Esophagus squamous epithelium (tissue), 5 donors: Measurements from ENCODE around the gene MVK. TPM values are rescaled to one million over a fixed set of nuclear protein-coding genes. Genes with fewer than 3 reads are reported as not detected.

ENCODE experiments used
- DNase-seq: peaks from one replicate; lab custom pipeline; 2025; lab: John Stamatoyannopoulos, UW
- H3K27ac ChIP-seq, 4 donors: fragments of 200-600 bp; sonication (generic); one replicate each; pipeline ENCODE4 v1.5.1; 2016 to 2019; ENCODE audit warnings: mild to moderate bottlenecking in 1 of 4
- H3K27me3 ChIP-seq, 4 donors: fragments of 200-600 bp; sonication (generic); 1 replicate in 3 of 4; 2 replicates in 1 of 4; pipeline versions ENCODE4 v1.5.1 to v1.6.0; 2017 to 2021; ENCODE audit warnings: antibody characterized with exemption in 1 of 4
- H3K36me3 ChIP-seq, 3 donors: fragments of 200-600 bp; sonication (generic); one replicate each; pipeline ENCODE4 v1.5.1; 2016 to 2019
- H3K4me1 ChIP-seq, 3 donors: fragments of 200-600 bp; sonication (generic); one replicate each; pipeline ENCODE4 v1.5.1; 2017 to 2019
- H3K4me3 ChIP-seq, 4 donors: fragments of 200-600 bp; sonication (generic); 1 replicate in 3 of 4; 2 replicates in 1 of 4; pipeline ENCODE4 v1.5.1; 2016 to 2019; ENCODE audit warnings: mild to moderate bottlenecking in 2 of 4, moderate library complexity in 1 of 4
- H3K9me3 ChIP-seq, 3 donors: fragments of 200-600 bp; sonication (generic); one replicate each; pipeline ENCODE4 v1.5.1; 2016 to 2019
- CTCF ChIP-seq, 6 experiments: fragments of 450-650 bp in 4 of 6; fragments of 200-600 bp in 2 of 6; sonication (generic) in 2 of 6; IDR thresholded peaks; one replicate each; pipeline ENCODE4 v1.5.1; 2016 to 2019; ENCODE audit warnings: antibody characterized with exemption in 6 of 6, mild to moderate bottlenecking in 4 of 6, moderate library complexity in 4 of 6
- POLR2A ChIP-seq, 4 donors: fragments of 450-650 bp; IDR thresholded peaks; one replicate each; pipeline ENCODE4 v1.6.1; 2017; ENCODE audit warnings: antibody characterized with exemption in 4 of 4, mild to moderate bottlenecking in 4 of 4, moderate library complexity in 3 of 4
- WGBS, 2 donors: methylation state at CpG; one replicate each; pipeline ENCODE4 v1.1.5; 2018; 5-methylcytosine and 5-hydroxymethylcytosine counted together
- intact Hi-C: fragments of 100-400 bp; cut with DNase I; formaldehyde crosslinking; loops from one replicate; pipeline ENCODE4 v1.15.0; 2022
- total RNA-seq, 4 donors: library from RNA; depleted of rRNA; stranded (reverse); fragments of >200 nt; gene quantifications; one replicate each; pipeline ENCODE4 v1.1.0, GENCODE V29; 2016
- donor health status: DM: yes; HTN: yes; CAD: no.

MVK gene
- total RNA-seq, 4 donors from 2014 or later = 38.9 to 62.6 (median 46.4) TPM

DNA sequence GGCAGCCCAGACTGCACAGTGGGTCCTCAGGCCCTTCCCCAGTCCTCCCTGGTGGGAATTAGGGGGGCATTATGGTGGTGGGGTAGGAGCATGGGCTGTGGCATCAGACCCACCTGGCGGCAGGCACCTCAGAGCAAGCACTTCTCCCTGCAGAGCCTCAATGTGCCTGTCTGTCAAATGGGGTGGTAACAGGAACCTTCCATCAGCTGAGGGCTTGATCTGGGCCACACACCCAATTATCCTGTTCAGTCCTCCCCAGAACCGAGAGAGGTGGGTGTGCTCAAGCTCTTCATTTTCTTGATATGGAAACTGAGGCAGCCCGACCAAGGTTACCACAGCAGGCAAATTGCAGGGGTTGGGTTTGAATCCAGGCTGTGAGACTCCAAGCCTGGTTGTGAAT is 38.4 kb downstream of the MVK start:
- WGBS, 2 donors = 82 to 83% methylated on average over 1 to 3 of the region's 3 CpGs
- H3K27me3 ChIP-seq = peaks cover 0 to 98% (median 0%) of the 10 kb centered on the region in 4 donors

DNA sequence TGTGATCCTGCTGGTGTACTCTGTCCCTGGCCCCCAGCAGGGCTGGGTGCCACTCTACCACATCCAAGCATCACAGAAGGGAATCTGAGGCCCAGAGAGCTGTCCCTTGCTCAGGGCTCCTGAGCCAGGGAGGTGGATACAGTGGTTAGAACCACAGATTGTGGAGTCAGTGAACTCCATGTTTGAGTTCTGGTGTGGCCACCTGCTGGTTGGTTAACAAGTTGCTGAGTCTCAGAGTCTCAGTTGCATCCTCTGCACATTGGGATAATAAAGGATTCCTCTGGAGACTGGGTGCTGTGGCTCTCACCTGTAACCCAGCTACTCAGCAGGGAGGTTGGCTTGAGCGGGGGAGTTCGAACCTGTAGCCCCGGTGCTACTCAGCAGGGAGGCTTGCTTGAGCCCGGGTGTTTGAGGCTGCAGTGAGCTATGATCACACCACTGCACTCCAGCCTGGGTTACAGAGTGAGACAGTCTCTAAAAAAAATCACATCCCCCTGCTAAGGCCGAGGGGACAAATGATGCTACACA is 39.4 kb downstream of the MVK start:
- intact Hi-C loops = no loop called here
- WGBS, 2 donors = 60 to 67% methylated on average over 1 to 5 of the region's 5 CpGs
- H3K27me3 ChIP-seq = peaks cover 0 to 89% (median 0%) of the 10 kb centered on the region in 4 donors
- no peaks in the 10 kb centered on the region for H3K36me3 ChIP-seq
- H3K27ac ChIP-seq = no peak overlapping the region
- H3K9me3 ChIP-seq = no peaks in the 10 kb centered on the region
- no peaks in the 10 kb centered on the region for H3K4me1 ChIP-seq
- no peak for DNase-seq
- TF ChIP-seq CTCF (IDR thresholded peaks at IDR 0.05) (peak in 1 of 6 experiments; percentile 40), POLR2A (IDR thresholded peaks at IDR 0.05) (no peak)
- H3K4me3 ChIP-seq = no peak overlapping the region

More for the DNA sequence above, 38.4 kb downstream of the MVK start:
- TF ChIP-seq CTCF (IDR thresholded peaks at IDR 0.05) = no peak
- no peak for DNase-seq
- intact Hi-C loops = no loop called here
- H3K4me3 ChIP-seq = no peak overlapping the region
- H3K27ac ChIP-seq = no peak overlapping the region
- H3K9me3 ChIP-seq = no peaks in the 10 kb centered on the region
- peaks cover 0 to 3% (median 0%) of the 10 kb centered on the region in 3 donors for H3K4me1 ChIP-seq
- no peaks in the 10 kb centered on the region for H3K36me3 ChIP-seq

- peaks cover 0 to 85% (median 0%) of the 10 kb centered on the region in 4 donors for H3K27me3 ChIP-seq
- H3K36me3 ChIP-seq = no peaks in the 10 kb centered on the region
- H3K4me3 ChIP-seq = no peak overlapping the region
- TF ChIP-seq POLR2A (IDR thresholded peaks at IDR 0.05) (no peak), CTCF (IDR thresholded peaks at IDR 0.05) (no peak)
- H3K9me3 ChIP-seq = no peaks in the 10 kb centered on the region
- intact Hi-C loops = no loop called here
- no peak for DNase-seq
- no peak overlapping the region for H3K27ac ChIP-seq
- no peaks in the 10 kb centered on the region for H3K4me1 ChIP-seq
- 55 to 57% methylated on average over 26 of the region's 26 CpGs for WGBS, 2 donors
These were observed 40.3 kb downstream of the MVK start for GRCh38 chr12:109613649-109614455.

GRCh38 chr12:109615556-109616229 is 42.1 kb downstream of the MVK start:
- no peaks in the 10 kb centered on the region for H3K36me3 ChIP-seq
- no peaks in the 10 kb centered on the region for H3K4me1 ChIP-seq
- H3K4me3 ChIP-seq = no peak overlapping the region
- peaks cover 0 to 85% (median 0%) of the 10 kb centered on the region in 4 donors for H3K27me3 ChIP-seq
- TF ChIP-seq CTCF (IDR thresholded peaks at IDR 0.05) (no peak), POLR2A (IDR thresholded peaks at IDR 0.05) (no peak)
- intact Hi-C loops = no loop called here
- no peak for DNase-seq
- no peak overlapping the region for H3K27ac ChIP-seq
- 49 to 60% methylated on average over 13 to 14 of the region's 14 CpGs for WGBS, 2 donors
- H3K9me3 ChIP-seq = no peaks in the 10 kb centered on the region

GRCh38 chr12:109617491-109617890 is 43.9 kb downstream of the MVK start:
- Histone ChIP-seq H3K36me3 (no peaks in the 10 kb centered on the region), H3K27me3 (peaks cover 0 to 80% (median 0%) of the 10 kb centered on the region in 4 donors), H3K9me3 (no peaks in the 10 kb centered on the region), H3K4me1 (peaks cover 4 to 17% (median 11%) of the 10 kb centered on the region in 3 donors), H3K4me3 (no peak overlapping the region), H3K27ac (no peak overlapping the region)
- TF ChIP-seq POLR2A (IDR thresholded peaks at IDR 0.05) (no peak), CTCF (IDR thresholded peaks at IDR 0.05) (no peak)
- 57 to 64% methylated on average over 3 to 7 of the region's 10 CpGs for WGBS, 2 donors
- intact Hi-C loops = no loop called here
- DNase-seq = no peak
